ENCODE measurements around the gene HERC4.

DNA sequence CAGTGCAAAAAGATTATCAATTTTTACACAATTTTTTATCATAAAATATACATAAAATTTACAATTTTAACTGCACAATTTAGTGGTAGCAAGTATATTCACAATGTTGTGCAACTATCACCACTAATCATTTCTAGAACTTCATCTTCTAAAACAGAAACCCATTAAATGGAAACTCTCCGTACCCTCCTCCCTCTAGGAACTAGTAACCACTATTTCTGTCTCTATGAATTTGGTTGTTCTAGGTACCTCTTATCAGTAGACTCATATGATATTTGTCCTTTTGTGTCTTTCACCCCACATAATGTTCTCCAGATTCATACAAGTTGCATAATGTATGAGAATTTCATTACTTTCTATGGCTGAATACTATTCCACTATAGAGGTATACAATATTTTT is 73.5 kb downstream of the HERC4 start:
- TF ChIP-seq, protein P1, sequence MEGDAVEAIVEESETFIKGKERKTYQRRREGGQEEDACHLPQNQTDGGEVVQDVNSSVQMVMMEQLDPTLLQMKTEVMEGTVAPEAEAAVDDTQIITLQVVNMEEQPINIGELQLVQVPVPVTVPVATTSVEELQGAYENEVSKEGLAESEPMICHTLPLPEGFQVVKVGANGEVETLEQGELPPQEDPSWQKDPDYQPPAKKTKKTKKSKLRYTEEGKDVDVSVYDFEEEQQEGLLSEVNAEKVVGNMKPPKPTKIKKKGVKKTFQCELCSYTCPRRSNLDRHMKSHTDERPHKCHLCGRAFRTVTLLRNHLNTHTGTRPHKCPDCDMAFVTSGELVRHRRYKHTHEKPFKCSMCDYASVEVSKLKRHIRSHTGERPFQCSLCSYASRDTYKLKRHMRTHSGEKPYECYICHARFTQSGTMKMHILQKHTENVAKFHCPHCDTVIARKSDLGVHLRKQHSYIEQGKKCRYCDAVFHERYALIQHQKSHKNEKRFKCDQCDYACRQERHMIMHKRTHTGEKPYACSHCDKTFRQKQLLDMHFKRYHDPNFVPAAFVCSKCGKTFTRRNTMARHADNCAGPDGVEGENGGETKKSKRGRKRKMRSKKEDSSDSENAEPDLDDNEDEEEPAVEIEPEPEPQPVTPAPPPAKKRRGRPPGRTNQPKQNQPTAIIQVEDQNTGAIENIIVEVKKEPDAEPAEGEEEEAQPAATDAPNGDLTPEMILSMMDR (IDR thresholded peaks at IDR 0.05), result no peak
- TF ChIP-seq POLR2A (IDR thresholded peaks at IDR 0.05), result no peak

All from lower leg skin (tissue), 3 donors.